T-helper 2 cell treated with Interferon-gamma antibody and Interleukin-4, amounts not matched to agents 5 μg/mL and 100 μg/mL, for 36 hours (primary cell): ENCODE data around the gene UBE3A.
"Not testable (repeated sequence)": the region's sequence is repeated elsewhere in the genome, so short reads cannot be mapped to it uniquely, and the experiment has no call there.

Experiments
- DNase-seq: peaks from one replicate; pipeline ENCODE4 v3.0.0; 2021; ENCODE audit warnings: low spot score
- H3K27ac Mint-ChIP-seq: one replicate; pipeline ENCODE4 v1.8.0; 2021; ENCODE audit warnings: mild to moderate bottlenecking, mixed read lengths
- H3K27me3 Mint-ChIP-seq: one replicate; pipeline ENCODE4 v1.8.0; 2021; ENCODE audit warnings: low read depth, mixed read lengths
- H3K36me3 Mint-ChIP-seq: one replicate; pipeline ENCODE4 v1.8.0; 2021; ENCODE audit warnings: low read depth, mixed read lengths
- H3K4me1 Mint-ChIP-seq: one replicate; pipeline ENCODE4 v1.8.0; 2021; ENCODE audit warnings: low read depth, mixed read lengths
- H3K4me3 Mint-ChIP-seq: one replicate; pipeline ENCODE4 v1.8.0; 2022; ENCODE audit warnings: mild to moderate bottlenecking, moderate library complexity, mixed read lengths
- H3K9me3 Mint-ChIP-seq: one replicate; pipeline ENCODE4 v1.8.0; 2021; ENCODE audit warnings: mixed read lengths

UBE3A gene

DNA sequence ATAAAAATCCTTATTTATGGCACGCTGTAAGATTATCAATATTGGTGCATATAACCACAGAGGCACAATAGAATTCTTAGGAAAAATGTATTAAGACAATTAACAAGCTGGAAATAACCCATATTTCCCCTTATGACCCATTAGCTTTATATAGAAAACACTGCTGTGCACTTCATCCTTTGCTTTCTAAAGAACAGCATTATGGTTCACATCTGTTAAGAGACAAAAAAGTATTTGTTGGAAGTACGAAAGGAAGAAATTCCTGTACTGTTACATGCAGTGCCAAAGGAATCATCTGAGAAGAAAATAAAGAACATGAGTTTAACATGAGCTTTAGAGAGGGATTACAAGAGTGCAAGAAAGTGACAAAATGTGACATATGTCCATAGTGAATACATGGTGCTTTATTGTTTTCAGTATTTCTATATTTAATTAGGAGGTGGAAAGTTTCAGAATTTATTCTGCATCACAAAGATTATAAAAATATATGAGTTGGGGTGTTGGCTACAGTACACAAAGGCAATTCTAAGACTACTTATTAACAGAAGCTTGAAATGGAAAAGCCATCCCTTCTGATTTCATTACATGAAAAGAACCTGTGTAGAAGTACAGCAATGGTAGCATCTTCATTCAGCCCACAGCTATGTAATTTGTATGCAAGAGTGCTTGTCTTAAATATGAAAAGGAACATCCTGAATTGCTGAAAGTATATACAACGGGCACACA is 6.8 kb downstream of the UBE3A start:
- Mint-ChIP-seq H3K27ac (no peak overlapping the region), H3K36me3 (peaks cover 30% of the 10 kb centered on the region), H3K4me3 (no peak overlapping the region), H3K27me3 (no peaks in the 10 kb centered on the region), H3K4me1 (peaks cover 21% of the 10 kb centered on the region), H3K9me3 (peaks cover 4% of the 10 kb centered on the region)
- no peak for DNase-seq

GRCh38 chr15:25427861-25428260 is 11.0 kb downstream of the UBE3A start:
- no peak for DNase-seq
- Mint-ChIP-seq H3K4me3 (no peak overlapping the region), H3K9me3 (peaks cover 22% of the 10 kb centered on the region), H3K36me3 (peaks cover 44% of the 10 kb centered on the region), H3K27me3 (no peaks in the 10 kb centered on the region), H3K4me1 (peaks cover 5% of the 10 kb centered on the region), H3K27ac (no peak overlapping the region)

- H3K4me1 Mint-ChIP-seq = peaks cover 5% of the 10 kb centered on the region
- H3K9me3 Mint-ChIP-seq = peaks cover 27% of the 10 kb centered on the region
- no peak overlapping the region for H3K27ac Mint-ChIP-seq
- peaks cover 44% of the 10 kb centered on the region for H3K36me3 Mint-ChIP-seq
- H3K27me3 Mint-ChIP-seq = no peaks in the 10 kb centered on the region
- no peak for DNase-seq
- H3K4me3 Mint-ChIP-seq = no peak overlapping the region
Observed at GRCh38 chr15:25426896-25427610, 11.8 kb downstream of the UBE3A start.

DNA sequence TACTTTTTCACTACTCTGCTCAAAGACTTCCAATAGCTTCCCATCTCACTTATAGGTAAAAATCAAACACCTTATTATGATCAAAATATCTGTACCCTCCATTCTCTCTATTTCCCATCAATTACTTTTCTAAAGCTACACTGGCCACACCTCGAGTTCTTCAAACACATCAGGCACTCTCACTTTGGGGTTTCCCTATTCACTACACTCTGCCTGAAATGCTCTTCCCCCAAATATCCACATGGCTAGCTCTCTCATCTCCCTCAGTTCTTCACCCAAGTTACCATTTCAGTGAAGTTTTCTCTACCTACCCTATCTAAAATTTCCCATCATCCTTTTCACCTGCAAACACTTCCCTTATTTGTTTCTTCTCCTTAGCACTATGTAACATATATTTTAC is 14.8 kb downstream of the UBE3A start:
- DNase-seq = no peak
- Mint-ChIP-seq H3K9me3 (peaks cover 51% of the 10 kb centered on the region), H3K36me3 (peaks cover 62% of the 10 kb centered on the region), H3K27me3 (no peaks in the 10 kb centered on the region), H3K4me3 (no peak overlapping the region), H3K4me1 (peaks cover 5% of the 10 kb centered on the region), H3K27ac (no peak overlapping the region)

DNA sequence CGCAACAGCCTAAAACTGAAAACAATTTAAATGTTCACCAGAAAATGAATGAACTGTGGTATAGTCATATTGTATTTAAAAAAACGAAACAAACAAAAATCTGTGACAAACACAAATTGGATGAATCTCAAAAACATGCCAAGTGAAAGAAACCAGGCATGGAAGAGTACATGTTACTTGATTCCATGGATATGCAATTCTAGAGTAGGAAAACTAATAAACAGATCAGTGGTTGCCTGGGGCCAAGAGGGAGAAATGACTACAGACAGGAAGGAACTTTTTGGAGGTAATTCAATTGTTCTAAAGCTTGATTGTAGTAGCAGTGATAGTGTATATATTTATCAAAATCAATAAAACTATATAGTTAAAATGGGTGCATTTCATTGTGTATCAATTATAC is 16.8 kb downstream of the UBE3A start:
- no peak for DNase-seq
- no peak overlapping the region for H3K27ac Mint-ChIP-seq
- H3K4me1 Mint-ChIP-seq = peaks cover 3% of the 10 kb centered on the region
- H3K27me3 Mint-ChIP-seq = no peaks in the 10 kb centered on the region
- H3K36me3 Mint-ChIP-seq = peaks cover 73% of the 10 kb centered on the region
- peaks cover 63% of the 10 kb centered on the region for H3K9me3 Mint-ChIP-seq
- no peak overlapping the region for H3K4me3 Mint-ChIP-seq

- H3K36me3 Mint-ChIP-seq = peaks cover 69% of the 10 kb centered on the region
- DNase-seq = no peak
- H3K4me1 Mint-ChIP-seq = peaks cover 6% of the 10 kb centered on the region
- H3K9me3 Mint-ChIP-seq = peaks cover 63% of the 10 kb centered on the region
- H3K27ac Mint-ChIP-seq = no peak overlapping the region
- no peak overlapping the region for H3K4me3 Mint-ChIP-seq
- no peaks in the 10 kb centered on the region for H3K27me3 Mint-ChIP-seq
Observed at GRCh38 chr15:25418202-25418601, 20.6 kb downstream of the UBE3A start.

- no peak overlapping the region for H3K4me3 Mint-ChIP-seq
- H3K27me3 Mint-ChIP-seq = no peaks in the 10 kb centered on the region
- H3K36me3 Mint-ChIP-seq = peaks cover 69% of the 10 kb centered on the region
- no peak overlapping the region for H3K27ac Mint-ChIP-seq
- no peak for DNase-seq
- H3K4me1 Mint-ChIP-seq = peaks cover 6% of the 10 kb centered on the region
- H3K9me3 Mint-ChIP-seq = peaks cover 64% of the 10 kb centered on the region
Observed at GRCh38 chr15:25417604-25418003, 21.2 kb downstream of the UBE3A start.

DNA sequence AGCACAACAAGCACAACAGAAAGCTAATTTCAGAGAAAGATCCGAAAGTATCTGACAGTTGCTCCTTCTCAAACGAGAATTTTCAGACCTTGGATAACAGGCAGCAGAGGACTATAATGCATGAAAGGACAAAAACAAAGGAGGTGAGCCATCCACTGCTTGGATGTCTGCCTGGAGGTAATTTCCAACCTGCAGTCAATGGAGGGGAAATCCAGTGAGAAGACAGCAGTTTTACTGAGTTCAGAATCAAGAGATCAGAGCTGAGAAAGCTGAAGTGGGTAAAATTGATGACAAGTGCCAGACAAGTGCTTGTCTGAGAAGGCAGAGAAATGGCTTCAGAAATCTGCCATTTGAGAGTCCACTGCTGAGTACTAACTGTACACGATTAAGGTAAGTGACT is 22.1 kb downstream of the UBE3A start:
- H3K27ac Mint-ChIP-seq = no peak overlapping the region
- DNase-seq = no peak
- H3K4me3 Mint-ChIP-seq = no peak overlapping the region
- H3K9me3 Mint-ChIP-seq = peaks cover 55% of the 10 kb centered on the region
- no peaks in the 10 kb centered on the region for H3K27me3 Mint-ChIP-seq
- H3K36me3 Mint-ChIP-seq = peaks cover 63% of the 10 kb centered on the region
- H3K4me1 Mint-ChIP-seq = peaks cover 6% of the 10 kb centered on the region

DNA sequence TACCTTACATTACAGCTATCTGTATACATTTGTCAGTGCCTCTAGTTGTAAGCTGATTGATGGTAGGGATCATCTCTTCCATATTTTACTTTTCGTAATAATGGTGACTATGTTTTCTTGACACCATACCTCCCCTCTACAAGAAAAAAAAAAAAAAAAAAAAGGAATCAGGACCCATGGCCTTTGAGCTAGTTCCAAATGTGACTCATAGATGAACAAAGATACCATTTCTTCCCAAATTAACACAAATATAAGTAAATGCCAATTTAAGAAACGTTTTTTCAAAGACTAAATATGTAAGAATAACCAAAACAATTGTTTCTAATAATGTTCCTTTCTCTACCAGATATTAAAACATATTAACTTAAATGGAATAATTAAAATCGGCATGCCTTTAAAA is 23.1 kb downstream of the UBE3A start:
- peaks cover 6% of the 10 kb centered on the region for H3K4me1 Mint-ChIP-seq

GRCh38 chr15:25415217-25415616 is 23.6 kb downstream of the UBE3A start:
- Mint-ChIP-seq H3K4me1 (peaks cover 6% of the 10 kb centered on the region), H3K9me3 (peaks cover 46% of the 10 kb centered on the region)

More for the DNA sequence above, 23.1 kb downstream of the UBE3A start:
- Mint-ChIP-seq H3K36me3 (peaks cover 57% of the 10 kb centered on the region), H3K9me3 (peaks cover 48% of the 10 kb centered on the region), H3K4me3 (no peak overlapping the region), H3K27me3 (no peaks in the 10 kb centered on the region), H3K27ac (no peak overlapping the region)
- DNase-seq = no peak

GRCh38 chr15:25410649-25411048 is 28.2 kb downstream of the UBE3A start:
- Mint-ChIP-seq H3K4me1 (peaks cover 16% of the 10 kb centered on the region), H3K27ac (no peak overlapping the region), H3K9me3 (peaks cover 13% of the 10 kb centered on the region), H3K4me3 (no peak overlapping the region), H3K27me3 (no peaks in the 10 kb centered on the region), H3K36me3 (peaks cover 31% of the 10 kb centered on the region)
- DNase-seq = no peak

More at GRCh38 chr15:25415217-25415616, 23.6 kb downstream of the UBE3A start:
- Mint-ChIP-seq H3K27me3 (no peaks in the 10 kb centered on the region), H3K27ac (no peak overlapping the region), H3K4me3 (no peak overlapping the region), H3K36me3 (peaks cover 52% of the 10 kb centered on the region)
- no peak for DNase-seq

- not testable (repeated sequence) for DNase-seq, H3K4me3 Mint-ChIP-seq, H3K9me3 Mint-ChIP-seq, H3K27me3 Mint-ChIP-seq, H3K27ac Mint-ChIP-seq
- peaks cover 35% of the 10 kb centered on the region for H3K36me3 Mint-ChIP-seq
- H3K4me1 Mint-ChIP-seq = peaks cover 16% of the 10 kb centered on the region
Observed at GRCh38 chr15:25409731-25410130, 29.1 kb downstream of the UBE3A start.

- DNase-seq = no peak
Observed at GRCh38 chr15:25408929-25409328, 29.9 kb downstream of the UBE3A start.

GRCh38 chr15:25408428-25408827 is 30.4 kb downstream of the UBE3A start:
- Mint-ChIP-seq H3K4me1 (peaks cover 13% of the 10 kb centered on the region), H3K4me3 (no peak overlapping the region), H3K27me3 (no peaks in the 10 kb centered on the region), H3K9me3 (peaks cover 7% of the 10 kb centered on the region), H3K36me3 (peaks cover 41% of the 10 kb centered on the region), H3K27ac (no peak overlapping the region)
- DNase-seq = no peak

More at GRCh38 chr15:25408929-25409328, 29.9 kb downstream of the UBE3A start:
- Mint-ChIP-seq H3K4me1 (peaks cover 14% of the 10 kb centered on the region), H3K9me3 (peaks cover 8% of the 10 kb centered on the region), H3K36me3 (peaks cover 40% of the 10 kb centered on the region), H3K4me3 (no peak overlapping the region), H3K27ac (no peak overlapping the region), H3K27me3 (no peaks in the 10 kb centered on the region)
